ENCODE data around the gene FAM237A.

- no peak for TF ChIP-seq POLR2A (IDR thresholded peaks at IDR 0.05; ENCODE audit: low read length)
- no peak for TF ChIP-seq GATA1 (IDR thresholded peaks at IDR 0.05; ENCODE audit: low read depth, low read length)
These were observed 46.7 kb downstream of the FAM237A start for GRCh38 chr2:206688990-206689389.
